PC-9 (cell line): ENCODE results near the gene TMUB2.

ENCODE experiments used
- CTCF ChIP-seq: fragments of 200-600 bp; sonication (generic); conservative IDR thresholded peaks from 2 replicates; pipeline ENCODE4 v1.6.1; 2017; ENCODE audit warnings: mixed run types, antibody characterized with exemption, mild to moderate bottlenecking, moderate library complexity
- EZH2 ChIP-seq: fragments of 200-600 bp; sonication (generic); IDR thresholded peaks from 2 replicates; pipeline ENCODE4 v1.8.0; 2017; ENCODE audit warnings: antibody characterized with exemption, low read depth

GRCh38 chr17:44229090-44229489 is 42.3 kb downstream of the TMUB2 start:
- TF ChIP-seq CTCF (no peak), EZH2 (no peak)
